Measurements from ENCODE around the gene PPFIA2. TPM values are rescaled to one million over a fixed set of nuclear protein-coding genes. Genes with fewer than 3 reads are reported as not detected.

Gene PPFIA2
- total RNA-seq, 4 donors from 2014 or later, result 0.11 to 0.89 (median 0.32) TPM; not detected in 1

DNA sequence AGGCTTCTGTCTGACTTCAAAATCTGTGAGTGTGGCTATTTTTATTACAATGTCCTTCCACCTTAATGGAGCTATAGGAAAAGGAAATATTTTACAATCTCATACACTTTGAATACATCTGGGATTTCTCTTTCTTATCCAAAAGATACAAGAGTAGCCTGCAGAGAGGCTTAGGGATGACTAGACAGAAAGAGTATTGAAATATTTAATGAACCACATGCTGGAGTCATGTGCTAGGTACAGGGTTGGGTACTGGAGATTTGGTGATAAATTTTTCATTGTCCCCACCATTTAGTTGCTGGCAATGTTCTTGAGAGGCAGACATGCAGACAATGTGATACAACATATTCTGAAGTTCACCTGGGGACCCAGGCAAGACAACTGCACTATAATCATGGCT lies 126.0 kb downstream of the PPFIA2 start:
- no peak for TF ChIP-seq POLR2AphosphoS5 (IDR thresholded peaks at IDR 0.05)
- TF ChIP-seq, protein P1, sequence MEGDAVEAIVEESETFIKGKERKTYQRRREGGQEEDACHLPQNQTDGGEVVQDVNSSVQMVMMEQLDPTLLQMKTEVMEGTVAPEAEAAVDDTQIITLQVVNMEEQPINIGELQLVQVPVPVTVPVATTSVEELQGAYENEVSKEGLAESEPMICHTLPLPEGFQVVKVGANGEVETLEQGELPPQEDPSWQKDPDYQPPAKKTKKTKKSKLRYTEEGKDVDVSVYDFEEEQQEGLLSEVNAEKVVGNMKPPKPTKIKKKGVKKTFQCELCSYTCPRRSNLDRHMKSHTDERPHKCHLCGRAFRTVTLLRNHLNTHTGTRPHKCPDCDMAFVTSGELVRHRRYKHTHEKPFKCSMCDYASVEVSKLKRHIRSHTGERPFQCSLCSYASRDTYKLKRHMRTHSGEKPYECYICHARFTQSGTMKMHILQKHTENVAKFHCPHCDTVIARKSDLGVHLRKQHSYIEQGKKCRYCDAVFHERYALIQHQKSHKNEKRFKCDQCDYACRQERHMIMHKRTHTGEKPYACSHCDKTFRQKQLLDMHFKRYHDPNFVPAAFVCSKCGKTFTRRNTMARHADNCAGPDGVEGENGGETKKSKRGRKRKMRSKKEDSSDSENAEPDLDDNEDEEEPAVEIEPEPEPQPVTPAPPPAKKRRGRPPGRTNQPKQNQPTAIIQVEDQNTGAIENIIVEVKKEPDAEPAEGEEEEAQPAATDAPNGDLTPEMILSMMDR (IDR thresholded peaks at IDR 0.05), result no peak
- TF ChIP-seq POLR2A (IDR thresholded peaks at IDR 0.05), result no peak
- no peak for TF ChIP-seq EP300 (IDR thresholded peaks at IDR 0.05)
- no peak for DNase-seq (ENCODE audit: low spot score in 2 of 2)
- no peaks in the 10 kb centered on the region for H3K4me1 ChIP-seq
- no peaks in the 10 kb centered on the region for H3K27me3 ChIP-seq
- H3K9me3 ChIP-seq, result no peaks in the 10 kb centered on the region
- no peak overlapping the region for H3K27ac ChIP-seq
- H3K36me3 ChIP-seq, result no peaks in the 10 kb centered on the region
- H3K4me3 ChIP-seq, result no peak overlapping the region

DNA sequence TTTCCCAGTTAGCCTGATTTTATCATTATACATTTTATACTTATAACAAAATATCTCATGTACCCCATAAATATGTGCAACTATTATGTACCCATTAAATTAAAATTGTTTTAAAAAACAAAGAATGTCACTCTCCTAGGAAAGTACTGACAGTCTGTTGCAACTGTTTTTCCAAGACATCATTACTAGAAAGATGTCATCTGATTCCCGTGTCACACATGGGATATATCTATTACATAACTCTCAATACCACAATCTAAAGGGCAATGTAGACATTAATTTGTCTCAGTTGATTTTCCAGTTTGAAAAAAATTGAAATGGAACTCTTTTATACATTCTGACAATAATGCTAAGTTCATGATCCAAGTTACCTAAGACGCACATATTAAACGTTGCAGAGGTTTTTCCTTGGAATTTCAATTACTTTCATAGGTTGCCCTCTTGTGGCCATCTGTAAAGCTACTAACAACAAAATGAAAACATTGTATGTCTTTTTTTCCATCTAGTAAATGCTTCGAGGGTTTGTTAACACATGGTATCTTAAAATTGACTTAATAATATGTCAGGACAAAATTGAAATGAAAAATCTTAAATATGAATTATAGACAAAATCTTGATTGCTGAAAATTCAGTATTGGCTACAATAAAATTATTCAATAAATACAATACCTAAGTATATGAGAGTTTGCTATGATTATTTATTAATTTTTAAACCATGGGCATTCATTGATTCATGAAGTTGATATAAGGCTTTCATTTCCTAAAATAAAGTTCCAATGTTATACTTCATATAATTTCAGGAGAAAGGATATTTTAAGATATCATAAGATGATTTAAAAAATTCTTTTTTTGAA lies 131.6 kb downstream of the PPFIA2 start:
- H3K4me1 ChIP-seq, result no peaks in the 10 kb centered on the region
- H3K36me3 ChIP-seq, result no peaks in the 10 kb centered on the region
- no peak overlapping the region for H3K4me3 ChIP-seq
- H3K27ac ChIP-seq, result no peak overlapping the region
- no peaks in the 10 kb centered on the region for H3K27me3 ChIP-seq
- no peaks in the 10 kb centered on the region for H3K9me3 ChIP-seq
- TF ChIP-seq POLR2A (IDR thresholded peaks at IDR 0.05), result no peak
- TF ChIP-seq, protein P1 (IDR thresholded peaks at IDR 0.05), result peak in 1 of 2 donors; percentile 37
- no peak for DNase-seq (ENCODE audit: low spot score in 2 of 2)
- 10% methylated on average over 4 of the region's 4 CpGs for WGBS

DNA sequence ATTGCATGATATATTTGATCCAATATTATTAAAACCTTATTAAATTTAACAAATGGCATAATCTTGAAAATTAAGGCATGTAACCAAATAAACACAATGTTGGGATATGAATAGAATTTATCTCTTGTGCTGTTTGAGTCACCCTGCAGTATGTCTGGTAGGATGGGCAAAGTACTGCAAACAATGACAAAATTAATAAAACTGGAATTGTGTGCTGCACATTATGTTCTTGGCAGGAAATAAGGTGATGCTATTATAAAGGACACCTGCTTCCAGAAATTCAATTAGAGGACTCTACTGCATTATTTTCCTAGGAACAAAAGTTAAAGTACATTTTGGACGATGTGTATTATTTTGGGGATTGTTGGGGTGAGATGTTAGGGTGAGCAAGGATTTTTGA lies 132.7 kb downstream of the PPFIA2 start:
- Histone ChIP-seq H3K4me1 (no peaks in the 10 kb centered on the region), H3K4me3 (no peak overlapping the region), H3K27ac (no peak overlapping the region), H3K9me3 (no peaks in the 10 kb centered on the region), H3K36me3 (no peaks in the 10 kb centered on the region), H3K27me3 (no peaks in the 10 kb centered on the region)
- 39% methylated on average over 1 of the region's 1 CpG for WGBS
- TF ChIP-seq EP300 (IDR thresholded peaks at IDR 0.05) (no peak), POLR2AphosphoS5 (IDR thresholded peaks at IDR 0.05) (no peak), POLR2A (IDR thresholded peaks at IDR 0.05) (no peak)
- TF ChIP-seq, protein P1 (IDR thresholded peaks at IDR 0.05), result no peak
- no peak for DNase-seq (ENCODE audit: low spot score in 2 of 2)

DNA sequence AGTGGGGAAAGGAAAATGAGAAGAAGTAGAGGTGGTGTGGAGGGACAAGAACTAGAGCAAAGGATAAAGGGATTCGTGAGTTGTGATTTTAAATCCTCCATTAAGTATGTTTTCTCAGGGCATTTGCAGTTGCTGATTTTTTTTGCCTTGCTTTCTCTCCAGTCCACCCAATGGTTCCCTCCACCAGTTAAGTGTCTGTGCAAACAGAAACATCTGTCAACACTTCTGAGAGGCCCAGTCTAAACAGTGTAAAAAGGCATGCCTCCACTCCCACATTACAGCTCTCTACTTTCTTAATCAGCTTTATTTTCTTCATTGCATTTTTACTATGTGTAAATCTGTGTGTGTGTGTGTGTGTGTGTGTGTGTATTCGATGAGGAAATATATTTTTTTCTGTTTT lies 141.2 kb downstream of the PPFIA2 start:
- Histone ChIP-seq H3K27ac (no peak overlapping the region), H3K27me3 (no peaks in the 10 kb centered on the region), H3K9me3 (no peaks in the 10 kb centered on the region), H3K4me3 (no peak overlapping the region), H3K36me3 (no peaks in the 10 kb centered on the region), H3K4me1 (no peaks in the 10 kb centered on the region)
- TF ChIP-seq POLR2A (IDR thresholded peaks at IDR 0.05) (no peak), POLR2AphosphoS5 (IDR thresholded peaks at IDR 0.05) (no peak), EP300 (IDR thresholded peaks at IDR 0.05) (no peak)
- TF ChIP-seq, protein P1 (IDR thresholded peaks at IDR 0.05), result no peak
- no peak for DNase-seq (ENCODE audit: low spot score in 2 of 2)
- 57% methylated on average over 2 of the region's 2 CpGs for WGBS

DNA sequence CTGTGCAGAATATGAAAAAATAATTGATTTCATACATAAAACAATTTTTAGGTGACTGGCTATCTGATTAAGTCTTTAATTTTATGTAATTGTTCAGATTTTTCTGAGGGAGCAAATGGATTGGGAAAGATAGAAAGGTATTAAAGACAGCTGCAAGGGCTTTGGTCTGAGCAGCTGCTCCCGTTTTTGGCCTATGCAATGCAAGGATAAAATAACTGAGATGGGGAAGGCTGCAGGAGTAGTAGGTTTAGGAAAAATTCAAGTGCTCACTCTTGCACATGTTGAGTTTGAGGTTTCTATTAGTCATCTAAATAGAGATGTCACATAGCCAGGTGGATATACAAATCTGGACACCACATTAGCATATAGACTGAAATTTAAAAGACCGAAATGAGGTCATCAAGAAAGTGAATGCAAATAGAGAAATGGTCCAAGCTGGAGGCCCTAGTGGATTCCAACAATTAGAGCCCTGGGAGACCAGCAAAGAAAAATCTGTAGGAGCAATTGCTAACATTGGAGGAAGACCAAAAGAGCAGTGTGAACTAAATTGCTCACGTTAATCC lies 144.0 kb downstream of the PPFIA2 start:
- Histone ChIP-seq H3K36me3 (no peaks in the 10 kb centered on the region), H3K27ac (no peak overlapping the region), H3K4me1 (no peaks in the 10 kb centered on the region), H3K27me3 (no peaks in the 10 kb centered on the region), H3K9me3 (no peaks in the 10 kb centered on the region), H3K4me3 (no peak overlapping the region)
- TF ChIP-seq EP300 (IDR thresholded peaks at IDR 0.05) (no peak), POLR2AphosphoS5 (IDR thresholded peaks at IDR 0.05) (no peak), POLR2A (IDR thresholded peaks at IDR 0.05) (no peak)
- TF ChIP-seq, protein P1 (IDR thresholded peaks at IDR 0.05), result no peak
- DNase-seq (ENCODE audit: low spot score in 2 of 2), result no peak
- 75% methylated on average over 3 of the region's 3 CpGs for WGBS

All from suprapubic skin (tissue), 4 donors.